Peyer's patch (tissue), 4 donors: ENCODE data around the gene ALOX15B. TPM values are rescaled to one million over a fixed set of nuclear protein-coding genes. Genes with fewer than 3 reads are reported as not detected.

Source experiments
- DNase-seq, 3 donors: peaks; one replicate each; pipeline ENCODE4 v3.0.0-alpha.2; 2017 to 2019
- H3K27ac ChIP-seq, 4 donors: fragments of 200-600 bp; sonication (generic); one replicate each; pipeline ENCODE4 v1.5.1; 2016 to 2019
- H3K27me3 ChIP-seq, 2 donors: fragments of 200-600 bp; sonication (generic); one replicate each; pipeline ENCODE4 v1.5.1; 2019
- H3K36me3 ChIP-seq, 3 donors: fragments of 200-600 bp; sonication (generic); one replicate each; pipeline ENCODE4 v1.5.1; 2016 to 2019
- H3K4me1 ChIP-seq, 4 donors: fragments of 200-600 bp; sonication (generic); one replicate each; pipeline ENCODE4 v1.5.1; 2016 to 2019
- H3K4me3 ChIP-seq, 4 donors: fragments of 200-600 bp; sonication (generic); 1 replicate in 3 of 4; 2 replicates in 1 of 4; pipeline ENCODE4 v1.5.1; 2016 to 2019; ENCODE audit warnings: mild to moderate bottlenecking in 1 of 4
- H3K9me3 ChIP-seq, 4 donors: fragments of 200-600 bp; sonication (generic); one replicate each; pipeline ENCODE4 v1.5.1; 2016 to 2019; ENCODE audit warnings: mild to moderate bottlenecking in 1 of 4
- CTCF ChIP-seq, 6 experiments: fragments of 450-650 bp in 4 of 6; fragments of 200-600 bp in 2 of 6; sonication (generic) in 1 of 6; IDR thresholded peaks; one replicate each; pipeline ENCODE4 v1.5.1; 2017 to 2019; ENCODE audit warnings: antibody characterized with exemption in 6 of 6, mild to moderate bottlenecking in 3 of 6, moderate library complexity in 1 of 6
- POLR2A ChIP-seq, 2 donors: fragments of 450-650 bp; IDR thresholded peaks; one replicate each; pipeline ENCODE4 v1.5.1; 2017; ENCODE audit warnings: antibody characterized with exemption in 2 of 2, mild to moderate bottlenecking in 2 of 2, moderate library complexity in 2 of 2
- total RNA-seq, 4 donors: library from RNA; depleted of rRNA; stranded (reverse); fragments of >200 nt; gene quantifications; one replicate each; pipeline ENCODE4 v1.1.0, GENCODE V29; 2016

Gene ALOX15B
- total RNA-seq, 4 donors from 2014 or later, result 0.70 to 4.1 (median 2.1) TPM

GRCh38 chr17:8069587-8069860 lies 30.7 kb downstream of the ALOX15B start:
- peak overlapping the region in 3 of 4 donors; percentile 60 to 61 (median 60) for H3K27ac ChIP-seq
- peak in 2 of 3 donors; percentile 70 to 72 for DNase-seq
- H3K4me3 ChIP-seq, result no peak overlapping the region
- TF ChIP-seq POLR2A (IDR thresholded peaks at IDR 0.05) (no peak), CTCF (IDR thresholded peaks at IDR 0.05) (no peak)
- no peaks in the 10 kb centered on the region for H3K9me3 ChIP-seq
- peaks cover 0 to 21% of the 10 kb centered on the region in 2 donors for H3K27me3 ChIP-seq
- H3K4me1 ChIP-seq, result peaks cover 9 to 41% (median 14%) of the 10 kb centered on the region in 4 donors
- no peaks in the 10 kb centered on the region for H3K36me3 ChIP-seq

DNA sequence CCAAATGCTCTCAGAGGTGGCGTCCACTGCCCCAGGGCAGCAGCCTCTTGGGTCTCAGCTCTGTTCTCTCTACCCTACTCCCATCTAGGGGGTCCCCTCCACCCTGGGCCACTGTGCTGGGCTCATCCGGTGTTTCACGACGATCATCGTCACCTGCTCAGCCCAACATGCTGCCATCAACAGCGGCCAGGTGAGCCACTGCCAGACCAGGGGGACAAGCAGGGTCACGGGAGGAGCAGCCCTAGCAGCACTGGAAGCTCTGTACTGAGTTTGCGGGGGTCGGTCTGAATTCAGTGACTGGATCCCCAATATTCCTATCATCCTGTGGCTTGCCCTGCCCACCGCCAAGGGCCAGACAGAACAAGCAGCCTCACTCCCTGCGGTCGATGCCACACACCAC lies 32.6 kb downstream of the ALOX15B start:
- Histone ChIP-seq H3K4me1 (peaks cover 9 to 41% (median 14%) of the 10 kb centered on the region in 4 donors), H3K36me3 (no peaks in the 10 kb centered on the region), H3K27ac (no peak overlapping the region), H3K4me3 (no peak overlapping the region), H3K27me3 (peaks cover 0 to 27% of the 10 kb centered on the region in 2 donors), H3K9me3 (no peaks in the 10 kb centered on the region)
- TF ChIP-seq POLR2A (IDR thresholded peaks at IDR 0.05) (no peak), CTCF (IDR thresholded peaks at IDR 0.05) (no peak)
- DNase-seq, result no peak

GRCh38 chr17:8072341-8072728 lies 33.5 kb downstream of the ALOX15B start:
- Histone ChIP-seq H3K27ac (no peak overlapping the region), H3K4me1 (peaks cover 9 to 41% (median 14%) of the 10 kb centered on the region in 4 donors), H3K4me3 (peak overlapping the region in 2 of 4 donors; percentile 33 to 35), H3K27me3 (peaks cover 0 to 27% of the 10 kb centered on the region in 2 donors), H3K9me3 (no peaks in the 10 kb centered on the region), H3K36me3 (no peaks in the 10 kb centered on the region)
- peak in 1 of 3 donors; percentile 50 for DNase-seq
- no peak for TF ChIP-seq POLR2A (IDR thresholded peaks at IDR 0.05)
- TF ChIP-seq CTCF (IDR thresholded peaks at IDR 0.05), result no peak

DNA sequence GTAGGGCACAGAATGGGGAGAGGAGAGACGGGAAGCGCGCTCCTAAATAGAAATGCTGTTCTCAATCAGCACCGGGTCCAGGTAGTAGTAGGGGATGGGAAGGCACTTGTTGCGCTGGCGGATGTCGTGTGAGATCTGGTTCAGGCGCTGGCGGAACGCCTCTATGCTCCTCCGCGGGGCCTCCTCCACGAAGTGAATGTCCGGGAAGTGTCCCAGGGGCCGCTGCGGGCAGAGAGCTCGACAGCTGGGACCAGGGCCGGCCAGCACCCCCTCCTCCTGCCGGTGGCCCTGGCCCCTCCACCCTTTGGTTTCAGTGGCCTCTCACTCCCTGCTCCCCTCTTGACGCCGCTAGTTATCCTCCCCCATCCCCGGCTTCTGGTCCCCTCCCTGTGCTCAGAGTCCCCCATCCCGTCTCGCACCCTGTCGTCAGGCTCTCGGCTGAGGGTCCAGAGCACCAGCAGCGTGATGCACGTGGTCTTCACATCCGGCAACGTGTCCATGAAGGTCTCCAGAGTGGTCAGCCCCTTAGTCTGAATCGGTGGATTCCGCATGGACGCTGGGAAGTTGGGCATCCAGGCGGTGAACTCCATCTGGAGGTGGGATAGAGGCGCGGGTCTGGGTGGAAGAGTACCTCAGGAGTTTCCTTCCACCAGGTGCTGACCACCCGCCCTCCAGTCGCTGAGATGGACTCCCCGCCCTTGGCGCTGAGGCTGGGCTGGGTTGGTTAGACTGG lies 34.0 kb downstream of the ALOX15B start:
- peaks cover 9 to 41% (median 14%) of the 10 kb centered on the region in 4 donors for H3K4me1 ChIP-seq
- TF ChIP-seq CTCF (IDR thresholded peaks at IDR 0.05), result no peak
- H3K4me3 ChIP-seq, result peak overlapping the region; percentile 6 to 35 (median 23)
- H3K27ac ChIP-seq, result no peak overlapping the region
- peaks cover 0 to 27% of the 10 kb centered on the region in 2 donors for H3K27me3 ChIP-seq
- peak in 2 of 3 donors; percentile 50 to 64 for DNase-seq
- H3K36me3 ChIP-seq, result no peaks in the 10 kb centered on the region
- H3K9me3 ChIP-seq, result no peaks in the 10 kb centered on the region

DNA sequence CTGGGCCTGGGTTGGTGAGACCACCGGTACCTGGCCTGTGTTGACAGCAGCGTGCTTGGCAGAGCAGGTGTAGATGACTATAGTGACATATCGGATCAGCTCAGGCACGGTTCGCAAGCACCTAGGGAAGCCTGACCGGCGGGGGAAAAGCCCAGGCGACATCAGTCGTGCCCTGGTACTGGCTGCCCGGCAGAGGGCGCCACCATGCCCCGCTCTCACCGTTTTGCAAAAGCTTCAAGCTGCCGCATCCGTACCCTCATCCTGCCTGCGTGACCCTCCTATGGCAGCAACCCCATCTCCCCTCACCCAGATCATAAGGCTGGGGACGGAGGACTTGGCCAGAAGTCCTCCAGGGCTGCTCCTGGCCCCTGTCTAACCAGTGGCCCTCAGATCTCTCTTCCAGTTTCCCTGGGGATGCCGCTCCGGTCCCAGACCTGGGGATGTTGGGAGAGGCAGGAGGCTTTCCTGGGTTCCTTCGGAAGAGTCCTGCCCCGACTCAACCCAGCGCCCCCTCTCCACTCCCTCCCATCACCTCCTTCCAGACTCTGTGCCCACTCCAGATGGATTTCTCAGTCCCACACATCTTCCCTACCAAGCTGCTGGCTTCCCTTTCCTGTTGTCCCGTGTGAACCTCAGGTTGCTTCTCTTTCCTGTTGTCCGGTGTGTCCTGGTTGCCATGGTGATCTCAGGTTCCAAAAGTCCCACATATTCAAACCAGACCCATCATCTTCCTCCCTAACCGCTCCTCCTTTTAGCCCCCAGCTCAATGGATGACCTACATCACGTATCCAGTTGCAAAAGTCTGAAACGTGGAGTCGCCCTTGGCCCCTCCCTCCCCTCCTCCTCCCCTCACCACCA lies 35.0 kb downstream of the ALOX15B start:
- peak overlapping the region in 3 of 4 donors; percentile 6 to 35 (median 33) for H3K4me3 ChIP-seq

More for the DNA sequence above, 35.0 kb downstream of the ALOX15B start:
- no peak overlapping the region for H3K27ac ChIP-seq
- peak; percentile 61 to 87 (median 85) for DNase-seq
- H3K27me3 ChIP-seq, result peaks cover 0 to 27% of the 10 kb centered on the region in 2 donors
- no peaks in the 10 kb centered on the region for H3K36me3 ChIP-seq
- no peaks in the 10 kb centered on the region for H3K9me3 ChIP-seq
- TF ChIP-seq CTCF (IDR thresholded peaks at IDR 0.05) (peak; percentile 67 to 92 (median 82)), POLR2A (IDR thresholded peaks at IDR 0.05) (no peak)
- peaks cover 9 to 34% (median 14%) of the 10 kb centered on the region in 4 donors for H3K4me1 ChIP-seq
